ENCODE results near the gene VIP. TPM values are rescaled to one million over a fixed set of nuclear protein-coding genes. Genes with fewer than 3 reads are reported as not detected.

The VIP gene
- total and polyA plus RNA-seq, 9 donors, result 0.64 to 2.5 (median 0.94) TPM

- no peaks in the 10 kb centered on the region for H3K27me3 ChIP-seq (ENCODE audit: control insufficient read depth, insufficient read depth, low read length)
- no peak for DNase-seq
- no peak overlapping the region for H3K27ac ChIP-seq (ENCODE audit: low read length)
- no peaks in the 10 kb centered on the region for H3K4me1 ChIP-seq (ENCODE audit: control insufficient read depth, insufficient read depth, low read length)
- 93% methylated on average over 3 of the region's 3 CpGs for WGBS (ENCODE audit: insufficient coverage)
- no peak overlapping the region for H3K4me3 ChIP-seq (ENCODE audit: low read length)
- H3K9me3 ChIP-seq (replicated peaks; ENCODE audit: control insufficient read depth, low read depth, low read length), result no peaks in the 10 kb centered on the region
- no peaks in the 10 kb centered on the region for H3K36me3 ChIP-seq (ENCODE audit: control insufficient read depth, insufficient read depth, low read length)
These were observed 23.1 kb upstream of the VIP start for GRCh38 chr6:152727507-152727906.

- Histone ChIP-seq H3K36me3 (ENCODE audit: control insufficient read depth, insufficient read depth, low read length) (no peaks in the 10 kb centered on the region), H3K27ac (ENCODE audit: low read length) (no peak overlapping the region), H3K4me3 (ENCODE audit: low read length) (no peak overlapping the region), H3K27me3 (ENCODE audit: control insufficient read depth, insufficient read depth, low read length) (no peaks in the 10 kb centered on the region), H3K4me1 (ENCODE audit: control insufficient read depth, insufficient read depth, low read length) (no peaks in the 10 kb centered on the region), H3K9me3 (replicated peaks; ENCODE audit: control insufficient read depth, low read depth, low read length) (no peaks in the 10 kb centered on the region)
- WGBS (ENCODE audit: insufficient coverage), result no CpG with 5 or more reads among the region's 2 CpGs
- no peak for DNase-seq
These were observed 16.0 kb upstream of the VIP start for GRCh38 chr6:152734630-152735029.

GRCh38 chr6:152736687-152737273 is 13.8 kb upstream of the VIP start:
- H3K27ac ChIP-seq (ENCODE audit: low read length), result no peak overlapping the region
- no peak for DNase-seq
- no peak overlapping the region for H3K4me3 ChIP-seq (ENCODE audit: low read length)
- H3K36me3 ChIP-seq (ENCODE audit: control insufficient read depth, insufficient read depth, low read length), result no peaks in the 10 kb centered on the region
- H3K9me3 ChIP-seq (replicated peaks; ENCODE audit: control insufficient read depth, low read depth, low read length), result no peaks in the 10 kb centered on the region
- no peaks in the 10 kb centered on the region for H3K27me3 ChIP-seq (ENCODE audit: control insufficient read depth, insufficient read depth, low read length)
- WGBS (ENCODE audit: insufficient coverage), result no CpG with 5 or more reads among the region's 2 CpGs
- H3K4me1 ChIP-seq (ENCODE audit: control insufficient read depth, insufficient read depth, low read length), result no peaks in the 10 kb centered on the region

GRCh38 chr6:152745509-152746171 is 5.0 kb upstream of the VIP start:
- WGBS (ENCODE audit: insufficient coverage), result 93% methylated on average over 4 of the region's 4 CpGs

GRCh38 chr6:152746172-152746553 is 4.4 kb upstream of the VIP start:
- no peaks in the 10 kb centered on the region for H3K36me3 ChIP-seq (ENCODE audit: control insufficient read depth, insufficient read depth, low read length)
- H3K4me1 ChIP-seq (ENCODE audit: control insufficient read depth, insufficient read depth, low read length), result no peaks in the 10 kb centered on the region
- no peak for DNase-seq
- no peak overlapping the region for H3K27ac ChIP-seq (ENCODE audit: low read length)
- WGBS (ENCODE audit: insufficient coverage), result no CpG with 5 or more reads among the region's 2 CpGs
- no peaks in the 10 kb centered on the region for H3K27me3 ChIP-seq (ENCODE audit: control insufficient read depth, insufficient read depth, low read length)
- H3K9me3 ChIP-seq (replicated peaks; ENCODE audit: control insufficient read depth, low read depth, low read length), result no peaks in the 10 kb centered on the region
- H3K4me3 ChIP-seq (ENCODE audit: low read length), result no peak overlapping the region

More at GRCh38 chr6:152745509-152746171, 5.0 kb upstream of the VIP start:
- Histone ChIP-seq H3K36me3 (ENCODE audit: control insufficient read depth, insufficient read depth, low read length) (no peaks in the 10 kb centered on the region), H3K27ac (ENCODE audit: low read length) (no peak overlapping the region), H3K9me3 (replicated peaks; ENCODE audit: control insufficient read depth, low read depth, low read length) (no peaks in the 10 kb centered on the region), H3K4me1 (ENCODE audit: control insufficient read depth, insufficient read depth, low read length) (no peaks in the 10 kb centered on the region), H3K4me3 (ENCODE audit: low read length) (no peak overlapping the region), H3K27me3 (ENCODE audit: control insufficient read depth, insufficient read depth, low read length) (no peaks in the 10 kb centered on the region)
- no peak for DNase-seq

GRCh38 chr6:152748843-152749242 is 1.8 kb upstream of the VIP start:
- Histone ChIP-seq H3K36me3 (ENCODE audit: control insufficient read depth, insufficient read depth, low read length) (no peaks in the 10 kb centered on the region), H3K4me1 (ENCODE audit: control insufficient read depth, insufficient read depth, low read length) (no peaks in the 10 kb centered on the region), H3K27me3 (ENCODE audit: control insufficient read depth, insufficient read depth, low read length) (no peaks in the 10 kb centered on the region), H3K4me3 (ENCODE audit: low read length) (no peak overlapping the region), H3K9me3 (replicated peaks; ENCODE audit: control insufficient read depth, low read depth, low read length) (no peaks in the 10 kb centered on the region), H3K27ac (ENCODE audit: low read length) (no peak overlapping the region)
- no peak for DNase-seq
- no CpG with 5 or more reads among the region's 1 CpG for WGBS (ENCODE audit: insufficient coverage)

GRCh38 chr6:152749336-152749735 is 1.3 kb upstream of the VIP start:
- no peaks in the 10 kb centered on the region for H3K9me3 ChIP-seq (replicated peaks; ENCODE audit: control insufficient read depth, low read depth, low read length)
- no peak for DNase-seq
- H3K4me1 ChIP-seq (ENCODE audit: control insufficient read depth, insufficient read depth, low read length), result no peaks in the 10 kb centered on the region
- no CpG with 5 or more reads among the region's 1 CpG for WGBS (ENCODE audit: insufficient coverage)
- no peaks in the 10 kb centered on the region for H3K27me3 ChIP-seq (ENCODE audit: control insufficient read depth, insufficient read depth, low read length)
- H3K36me3 ChIP-seq (ENCODE audit: control insufficient read depth, insufficient read depth, low read length), result no peaks in the 10 kb centered on the region
- no peak overlapping the region for H3K4me3 ChIP-seq (ENCODE audit: low read length)
- no peak overlapping the region for H3K27ac ChIP-seq (ENCODE audit: low read length)

GRCh38 chr6:152765331-152765730 is 14.7 kb downstream of the VIP start:
- no peak overlapping the region for H3K27ac ChIP-seq (ENCODE audit: low read length)
- no peaks in the 10 kb centered on the region for H3K4me1 ChIP-seq (ENCODE audit: control insufficient read depth, insufficient read depth, low read length)
- no peaks in the 10 kb centered on the region for H3K36me3 ChIP-seq (ENCODE audit: control insufficient read depth, insufficient read depth, low read length)
- H3K9me3 ChIP-seq (replicated peaks; ENCODE audit: control insufficient read depth, low read depth, low read length), result no peaks in the 10 kb centered on the region
- no peaks in the 10 kb centered on the region for H3K27me3 ChIP-seq (ENCODE audit: control insufficient read depth, insufficient read depth, low read length)
- DNase-seq, result no peak
- no peak overlapping the region for H3K4me3 ChIP-seq (ENCODE audit: low read length)
- no CpG with 5 or more reads among the region's 3 CpGs for WGBS (ENCODE audit: insufficient coverage)

- no CpG with 5 or more reads among the region's 7 CpGs for WGBS (ENCODE audit: insufficient coverage)
- no peaks in the 10 kb centered on the region for H3K4me1 ChIP-seq (ENCODE audit: control insufficient read depth, insufficient read depth, low read length)
- H3K27ac ChIP-seq (ENCODE audit: low read length), result no peak overlapping the region
These were observed 18.6 kb downstream of the VIP start for GRCh38 chr6:152769159-152769558.

GRCh38 chr6:152769993-152770392 is 19.4 kb downstream of the VIP start:
- Histone ChIP-seq H3K9me3 (replicated peaks; ENCODE audit: control insufficient read depth, low read depth, low read length) (no peaks in the 10 kb centered on the region), H3K36me3 (ENCODE audit: control insufficient read depth, insufficient read depth, low read length) (no peaks in the 10 kb centered on the region), H3K4me1 (ENCODE audit: control insufficient read depth, insufficient read depth, low read length) (no peaks in the 10 kb centered on the region), H3K27me3 (ENCODE audit: control insufficient read depth, insufficient read depth, low read length) (no peaks in the 10 kb centered on the region), H3K27ac (ENCODE audit: low read length) (no peak overlapping the region), H3K4me3 (ENCODE audit: low read length) (no peak overlapping the region)
- no peak for DNase-seq
- 75% methylated on average over 2 of the region's 2 CpGs for WGBS (ENCODE audit: insufficient coverage)

More at GRCh38 chr6:152769159-152769558, 18.6 kb downstream of the VIP start:
- no peak for DNase-seq
- H3K27me3 ChIP-seq (ENCODE audit: control insufficient read depth, insufficient read depth, low read length), result no peaks in the 10 kb centered on the region
- H3K36me3 ChIP-seq (ENCODE audit: control insufficient read depth, insufficient read depth, low read length), result no peaks in the 10 kb centered on the region
- no peak overlapping the region for H3K4me3 ChIP-seq (ENCODE audit: low read length)
- H3K9me3 ChIP-seq (replicated peaks; ENCODE audit: control insufficient read depth, low read depth, low read length), result no peaks in the 10 kb centered on the region

All from muscle of leg (tissue), 11 donors.